Amygdala (tissue), 56 donors: Measurements from ENCODE around the gene ST6GALNAC2.
"Not testable (repeated sequence)": the region's sequence is repeated elsewhere in the genome, so short reads cannot be mapped to it uniquely, and the experiment has no call there.

Source experiments
- DNase-seq, 56 donors: peaks; one replicate each; lab custom pipeline; 2025; lab: John Stamatoyannopoulos, UW

ST6GALNAC2 gene

GRCh38 chr17:76572201-76572910 is 13.3 kb downstream of the ST6GALNAC2 start:
- DNase-seq, result no peak

DNA sequence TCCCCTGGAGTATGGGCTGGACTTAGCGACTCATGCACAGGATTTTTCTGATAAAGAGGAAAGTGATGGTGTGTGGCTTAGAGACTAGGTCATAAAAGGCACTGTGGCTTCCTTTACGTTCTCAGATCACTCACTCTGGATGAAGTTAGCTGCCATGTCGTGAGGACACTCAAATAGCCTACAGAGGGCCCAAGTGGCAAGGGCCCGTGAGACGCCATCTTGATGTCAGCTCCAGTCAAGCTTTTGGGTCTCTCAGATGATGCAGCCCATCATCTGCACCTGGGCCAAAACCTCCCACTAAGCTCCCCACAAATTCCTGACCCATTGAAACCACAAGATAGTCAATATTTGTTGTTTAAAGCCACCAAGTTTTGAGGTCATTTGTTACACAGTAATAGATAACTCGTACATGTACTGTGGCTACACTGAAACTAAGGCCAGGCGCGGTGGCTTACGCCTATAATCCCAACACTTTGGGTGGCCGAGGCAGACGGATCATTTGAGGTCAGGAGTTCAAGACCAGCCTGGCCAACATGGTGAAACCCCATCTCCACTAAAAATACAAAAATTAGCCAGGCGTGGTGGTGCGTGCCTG is 14.7 kb downstream of the ST6GALNAC2 start:
- no peak for DNase-seq

DNA sequence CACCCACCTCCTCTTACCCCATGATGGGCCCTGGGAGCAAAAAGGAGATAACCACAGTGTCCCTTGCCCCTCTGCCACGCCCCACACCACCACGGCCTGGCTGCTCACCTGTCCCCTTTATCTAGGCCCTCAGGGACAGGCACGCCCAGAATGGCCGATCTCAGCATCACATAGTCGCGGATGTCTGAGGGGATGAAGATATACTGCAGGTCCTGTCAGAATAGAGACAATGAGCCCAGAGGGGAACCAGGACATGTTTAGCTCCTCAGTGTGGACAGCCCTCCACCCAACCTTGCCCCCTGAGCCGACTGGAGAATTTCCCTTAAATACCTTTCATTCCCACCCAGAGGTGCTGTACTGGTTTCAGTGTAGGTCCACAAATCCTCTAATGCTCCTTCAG is 15.2 kb downstream of the ST6GALNAC2 start:
- DNase-seq, result no peak

- DNase-seq, result peak in 44 of 56 donors; percentile 12 to 84 (median 58)
Measured at GRCh38 chr17:76569607-76570279, 15.9 kb downstream of the ST6GALNAC2 start.

GRCh38 chr17:76568811-76569221 is 16.8 kb downstream of the ST6GALNAC2 start:
- no peak for DNase-seq

- no peak for DNase-seq
Measured at GRCh38 chr17:76567634-76568432, 17.8 kb downstream of the ST6GALNAC2 start.

DNA sequence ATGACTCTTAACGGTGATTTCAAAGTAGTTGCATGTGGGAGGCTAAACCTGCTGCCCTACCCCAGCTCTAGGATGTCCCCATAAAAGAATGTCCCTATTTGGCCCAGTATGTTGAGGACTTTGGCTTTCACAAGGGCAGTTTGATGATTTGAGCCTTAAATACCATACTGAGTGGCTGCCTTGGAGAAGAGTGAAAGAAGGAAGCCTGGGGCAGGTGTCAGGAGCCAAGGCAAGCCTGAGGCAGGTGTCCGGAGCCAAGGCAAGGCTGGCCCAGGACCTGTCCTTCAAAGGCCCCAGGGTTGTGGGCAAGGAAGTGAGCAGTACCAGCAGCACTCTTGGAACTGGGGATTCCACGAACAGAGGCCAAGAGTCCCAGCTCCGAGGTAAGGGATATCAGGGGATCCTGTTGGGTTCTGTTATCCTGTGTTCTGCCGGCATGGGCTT is 18.6 kb downstream of the ST6GALNAC2 start:
- no peak for DNase-seq

GRCh38 chr17:76566613-76566943 is 19.1 kb downstream of the ST6GALNAC2 start:
- DNase-seq, result no peak

- DNase-seq, result no peak
Measured at GRCh38 chr17:76565728-76566612, 19.7 kb downstream of the ST6GALNAC2 start.

DNA sequence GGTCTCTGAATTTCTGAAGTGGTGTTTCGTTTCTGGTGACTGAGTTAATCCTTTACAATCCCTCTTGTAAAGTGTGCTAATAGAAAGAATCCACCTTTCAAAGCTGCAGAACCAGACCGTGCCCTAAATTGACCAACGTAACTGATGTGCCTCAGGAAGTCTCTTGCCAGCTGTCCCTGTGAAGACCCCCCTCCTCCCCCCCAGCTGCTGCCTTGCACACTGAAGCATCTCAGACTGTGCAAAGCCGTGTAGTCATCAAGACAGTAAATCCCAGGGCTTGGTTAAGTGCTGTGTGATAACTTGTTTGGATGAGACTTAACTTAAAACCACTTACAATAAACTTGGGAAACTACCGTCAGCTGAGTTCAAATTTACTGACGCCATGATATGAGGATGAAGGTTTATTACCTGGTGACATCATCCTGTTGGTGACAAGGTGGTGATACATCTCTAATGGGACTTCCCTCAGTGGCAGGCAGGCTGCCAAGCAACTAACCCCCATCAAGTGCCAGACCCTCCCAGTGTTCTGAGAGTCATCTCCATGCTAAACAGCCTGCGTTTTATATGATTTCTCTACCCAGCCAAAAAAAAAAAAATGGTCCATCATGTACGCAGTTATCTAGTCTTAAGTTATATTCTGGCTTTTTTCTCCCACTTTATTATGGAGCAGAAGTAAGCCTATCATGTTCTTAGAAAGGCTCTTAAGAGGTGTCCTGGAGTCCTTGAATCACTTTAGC is 20.5 kb downstream of the ST6GALNAC2 start:
- DNase-seq, result not testable (repeated sequence)

- DNase-seq, result not testable (repeated sequence)
Measured at GRCh38 chr17:76563359-76563758, 22.3 kb downstream of the ST6GALNAC2 start.

GRCh38 chr17:76562734-76563148 is 22.9 kb downstream of the ST6GALNAC2 start:
- DNase-seq, result peak in 5 of 56 donors; percentile 21 to 33 (median 25)

GRCh38 chr17:76561799-76562268 is 23.8 kb downstream of the ST6GALNAC2 start:
- no peak for DNase-seq

GRCh38 chr17:76561332-76561731 is 24.3 kb downstream of the ST6GALNAC2 start:
- no peak for DNase-seq

- DNase-seq, result no peak
Measured at GRCh38 chr17:76560877-76561221, 24.8 kb downstream of the ST6GALNAC2 start.

DNA sequence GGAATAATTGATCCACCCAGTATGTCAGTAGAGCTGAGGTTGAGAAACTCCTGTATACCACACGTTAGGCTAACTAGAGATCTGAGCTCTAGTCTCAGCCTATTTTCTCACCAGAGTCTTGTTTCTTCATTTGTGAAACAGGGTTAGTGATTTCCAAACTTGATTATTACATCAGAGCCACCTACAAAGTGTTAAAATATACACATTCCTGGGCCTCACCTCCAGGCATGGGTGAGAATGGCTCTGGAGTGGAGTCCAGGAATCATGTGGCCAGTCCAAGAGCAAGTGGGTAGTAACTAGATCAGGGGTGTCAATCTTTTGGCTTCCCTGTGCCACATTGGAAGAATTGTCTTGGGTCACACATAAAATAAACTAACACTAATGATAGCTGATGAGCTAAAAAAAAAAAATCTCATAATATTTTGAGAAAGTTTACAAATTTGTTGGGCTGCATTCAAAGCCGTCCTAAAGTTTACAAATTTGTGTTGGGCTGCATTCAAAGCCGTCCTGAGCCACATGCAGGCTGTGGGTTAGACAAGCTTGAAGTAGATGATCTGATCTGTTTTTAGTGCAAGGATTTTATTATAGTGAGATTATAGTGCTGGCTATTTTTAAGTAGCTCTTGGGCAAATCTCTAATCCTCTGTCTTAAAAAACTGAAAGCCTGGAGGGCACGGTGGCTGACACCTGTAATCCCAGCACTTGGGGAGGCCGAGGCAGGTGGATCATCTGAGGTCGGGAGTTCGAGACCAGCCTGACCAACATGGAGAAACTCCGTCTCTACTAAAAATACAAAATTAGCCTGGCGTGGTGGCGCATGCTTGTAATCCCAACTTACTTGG is 25.4 kb downstream of the ST6GALNAC2 start:
- no peak for DNase-seq

- not testable (repeated sequence) for DNase-seq
Measured at GRCh38 chr17:76559460-76559859, 26.2 kb downstream of the ST6GALNAC2 start.
